Transverse colon (tissue), 4 donors: ENCODE measurements around the gene ERH. TPM values are rescaled to one million over a fixed set of nuclear protein-coding genes. Genes with fewer than 3 reads are reported as not detected.

ENCODE experiments used
- DNase-seq: peaks from one replicate; pipeline ENCODE4 v3.0.0-alpha.2; 2019
- H3K27ac ChIP-seq, 4 donors: fragments of 200-600 bp; sonication (generic); 2 replicates each; pipeline ENCODE4 v1.5.1; 2016 to 2018; ENCODE audit warnings: inconsistent platforms in 4 of 4
- H3K27me3 ChIP-seq: fragments of 200-600 bp; sonication (generic); 2 replicates; pipeline ENCODE4 v1.5.1; 2017; ENCODE audit warnings: inconsistent platforms
- H3K36me3 ChIP-seq, 4 donors: fragments of 200-600 bp; sonication (generic); 2 replicates each; pipeline ENCODE4 v1.5.1; 2017 to 2019; ENCODE audit warnings: inconsistent platforms in 4 of 4
- H3K4me1 ChIP-seq, 4 donors: fragments of 200-600 bp; sonication (generic); 2 replicates each; pipeline ENCODE4 v1.5.1; 2017 to 2020; ENCODE audit warnings: inconsistent platforms in 4 of 4
- H3K4me3 ChIP-seq, 4 donors: fragments of 200-600 bp; sonication (generic); 1 replicate in 1 of 4; 2 replicates in 3 of 4; pipeline versions ENCODE4 v1.5.1 to v1.6.1; 2017 to 2019; ENCODE audit warnings: inconsistent platforms in 4 of 4
- H3K9me3 ChIP-seq, 2 donors: fragments of 200-600 bp; sonication (generic); 2 replicates each; pipeline ENCODE4 v1.5.1; 2017 to 2019; ENCODE audit warnings: inconsistent platforms in 2 of 2
- CTCF ChIP-seq, 5 experiments: fragments of 200-600 bp in 3 of 5; fragments of 450-650 bp in 2 of 5; sonication (generic) in 3 of 5; IDR thresholded peaks; 1 replicate in 2 of 5; 2 replicates in 3 of 5; pipeline ENCODE4 v1.5.1; 2016 to 2017; ENCODE audit warnings: antibody characterized with exemption in 5 of 5, inconsistent platforms in 3 of 5, mild to moderate bottlenecking in 2 of 5, moderate library complexity in 1 of 5
- EP300 ChIP-seq: sonication (generic); formaldehyde crosslinking; IDR thresholded peaks from one replicate; pipeline ENCODE4 v1.6.1; 2017; ENCODE audit warnings: antibody characterized with exemption, low read depth
- POLR2A ChIP-seq: fragments of 450-650 bp; IDR thresholded peaks from one replicate; pipeline ENCODE4 v1.6.1; 2016; ENCODE audit warnings: antibody characterized with exemption, mild to moderate bottlenecking, moderate library complexity
- POLR2AphosphoS5 ChIP-seq, 3 donors: sonication (generic); formaldehyde crosslinking; IDR thresholded peaks; one replicate each; pipeline ENCODE4 v1.6.1; 2016; ENCODE audit warnings: antibody characterized with exemption in 3 of 3
- WGBS, 2 donors: methylation state at CpG; one replicate each; pipeline ENCODE4 v1.1.5; 2018; ENCODE audit warnings: low coverage in 1 of 2; 5-methylcytosine and 5-hydroxymethylcytosine counted together
- in situ Hi-C, 4 donors: fragments of 200-750 bp; cut with MboI; loops; one replicate each; pipeline versions ENCODE4 v1.15.0 to v1.15.1; 2017; ENCODE audit warnings: low sequenced_read_pairs in 3 of 4, low pct_ligation_motif_present in 1 of 4, low pct_unique_long_range_greater_than_20kb in 1 of 4
- intact Hi-C: fragments of 100-400 bp; cut with DNase I; formaldehyde crosslinking; loops from one replicate; pipeline ENCODE4 v1.15.1; 2023; ENCODE audit warnings: low total_unique reads
- total RNA-seq, 4 donors: library from RNA; depleted of rRNA; stranded (reverse); fragments of >200 nt; gene quantifications; one replicate each; pipeline ENCODE4 v1.1.0, GENCODE V29; 2016

ERH gene
- total RNA-seq, 4 donors from 2014 or later, result 11.6 to 52.7 (median 30.4) TPM

- Histone ChIP-seq H3K4me3 (no peak overlapping the region), H3K36me3 (peaks cover 0 to 13% (median 0%) of the 10 kb centered on the region in 4 donors), H3K4me1 (no peaks in the 10 kb centered on the region), H3K27me3 (no peaks in the 10 kb centered on the region), H3K27ac (no peak overlapping the region), H3K9me3 (no peaks in the 10 kb centered on the region)
- 98% methylated on average over 3 of the region's 3 CpGs; no CpG with 5 or more reads in 1 of the 2 donors for WGBS, 2 donors
- intact Hi-C loops (no loop called here), in situ Hi-C loops (no loop called here)
- TF ChIP-seq POLR2A, result no peak
- TF ChIP-seq EP300, result no peak
- TF ChIP-seq CTCF (IDR thresholded peaks at IDR 0.05), result no peak
- TF ChIP-seq POLR2AphosphoS5 (IDR thresholded peaks at IDR 0.05), result no peak
- no peak for DNase-seq
Observed at GRCh38 chr14:69372146-69372545, 26.0 kb downstream of the ERH start.

GRCh38 chr14:69370061-69370460, 28.0 kb downstream of the ERH start:
- no peak overlapping the region for H3K4me3 ChIP-seq
- no peak overlapping the region for H3K27ac ChIP-seq
- no peak for DNase-seq
- in situ Hi-C loops, result no loop called here
- WGBS, 2 donors, result 20 to 65% methylated on average over 2 to 5 of the region's 5 CpGs
- TF ChIP-seq EP300 (no peak), POLR2A (no peak), CTCF (IDR thresholded peaks at IDR 0.05) (no peak), POLR2AphosphoS5 (IDR thresholded peaks at IDR 0.05) (no peak)
- H3K4me1 ChIP-seq, result no peaks in the 10 kb centered on the region
- no peaks in the 10 kb centered on the region for H3K27me3 ChIP-seq
- no peaks in the 10 kb centered on the region for H3K36me3 ChIP-seq
- H3K9me3 ChIP-seq, result no peaks in the 10 kb centered on the region
- intact Hi-C loops, result no loop called here

GRCh38 chr14:69368381-69368780, 29.7 kb downstream of the ERH start:
- H3K27me3 ChIP-seq, result peaks cover 4% of the 10 kb centered on the region
- no peaks in the 10 kb centered on the region for H3K4me1 ChIP-seq
- intact Hi-C loops, result no loop called here
- in situ Hi-C loops, result no loop called here
- H3K36me3 ChIP-seq, result no peaks in the 10 kb centered on the region
- no peak for DNase-seq
- TF ChIP-seq POLR2AphosphoS5 (IDR thresholded peaks at IDR 0.05), result no peak
- no peak for TF ChIP-seq CTCF (IDR thresholded peaks at IDR 0.05)
- TF ChIP-seq EP300, result no peak
- WGBS, 2 donors, result 78% methylated on average over 1 of the region's 1 CpG; no CpG with 5 or more reads in 1 of the 2 donors
- no peaks in the 10 kb centered on the region for H3K9me3 ChIP-seq
- no peak overlapping the region for H3K4me3 ChIP-seq
- no peak overlapping the region for H3K27ac ChIP-seq

- Histone ChIP-seq H3K4me1 (no peaks in the 10 kb centered on the region), H3K9me3 (no peaks in the 10 kb centered on the region), H3K27me3 (peaks cover 4% of the 10 kb centered on the region), H3K27ac (no peak overlapping the region), H3K4me3 (no peak overlapping the region), H3K36me3 (no peaks in the 10 kb centered on the region)
- TF ChIP-seq EP300 (no peak), POLR2AphosphoS5 (IDR thresholded peaks at IDR 0.05) (no peak), POLR2A (no peak), CTCF (IDR thresholded peaks at IDR 0.05) (no peak)
- intact Hi-C loops, result no loop called here
- WGBS, 2 donors, result 92 to 95% methylated on average over 4 of the region's 4 CpGs
- in situ Hi-C loops, result no loop called here
- DNase-seq, result no peak
Observed at GRCh38 chr14:69366761-69367160, 31.3 kb downstream of the ERH start.
